Subcutaneous adipose tissue (tissue), 4 donors: ENCODE measurements around the gene KLHL25. TPM values are rescaled to one million over a fixed set of nuclear protein-coding genes. Genes with fewer than 3 reads are reported as not detected.

ENCODE experiments used
- CTCF ChIP-seq: fragments of 450-650 bp; IDR thresholded peaks from one replicate; pipeline ENCODE4 v1.5.1; 2016; ENCODE audit warnings: low read depth, mild to moderate bottlenecking, control low read depth, antibody characterized with exemption, moderate library complexity
- total RNA-seq, 4 donors: library from RNA; depleted of rRNA; stranded (reverse); fragments of >200 nt; gene quantifications; one replicate each; pipeline ENCODE4 v1.1.0, GENCODE V29; 2016

The KLHL25 gene
- total RNA-seq, 4 donors from 2014 or later, result 8.5 to 61.2 (median 12.0) TPM

- no peak for TF ChIP-seq CTCF
Measured at GRCh38 chr15:85834651-85835050, 39.9 kb upstream of the KLHL25 start.

GRCh38 chr15:85832394-85832793, 37.7 kb upstream of the KLHL25 start:
- no peak for TF ChIP-seq CTCF

GRCh38 chr15:85831415-85832113, 36.8 kb upstream of the KLHL25 start:
- TF ChIP-seq CTCF, result no peak

- no peak for TF ChIP-seq CTCF
Measured at GRCh38 chr15:85828874-85829273, 34.1 kb upstream of the KLHL25 start.

- TF ChIP-seq CTCF, result no peak
Measured at GRCh38 chr15:85828126-85828525, 33.4 kb upstream of the KLHL25 start.

GRCh38 chr15:85826756-85827515, 32.2 kb upstream of the KLHL25 start:
- TF ChIP-seq CTCF, result no peak

- no peak for TF ChIP-seq CTCF
Measured at GRCh38 chr15:85825719-85826118, 31.0 kb upstream of the KLHL25 start.
